HG03060 (cell line): ENCODE data around the gene TSPAN32.
"Not testable (repeated sequence)": the region's sequence is repeated elsewhere in the genome, so short reads cannot be mapped to it uniquely, and the experiment has no call there.

Source experiments
- ATAC-seq: cut with Tn5 transposase; IDR thresholded peaks from one replicate; pipeline ENCODE4 v1.9.1; 2021; ENCODE audit warnings: low read depth, moderate number of reproducible peaks; ENCODE audit not compliant: unreplicated experiment

The TSPAN32 gene

GRCh38 chr11:2360081-2360642 is 58.3 kb downstream of the TSPAN32 start:
- ATAC-seq: no peak

DNA sequence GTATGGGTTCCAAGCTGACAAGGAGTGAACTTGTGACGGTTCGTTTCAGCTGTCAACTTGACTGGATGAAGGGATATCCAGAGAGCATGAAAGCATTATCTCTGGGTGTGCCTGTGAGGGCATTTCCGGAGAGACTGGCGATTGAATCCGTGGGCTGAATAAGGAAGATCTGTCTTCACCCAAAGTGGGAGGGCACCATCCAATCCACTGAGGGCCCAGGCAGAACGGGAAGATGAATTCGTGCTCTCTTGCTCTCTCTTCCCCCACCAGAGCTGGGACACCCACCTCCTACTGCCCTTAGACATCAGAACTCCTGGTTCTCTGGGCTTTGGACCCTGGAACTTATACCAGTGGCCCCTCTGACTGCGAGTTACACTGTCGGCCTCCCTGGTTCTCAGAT is 59.8 kb downstream of the TSPAN32 start:
- no peak for ATAC-seq

DNA sequence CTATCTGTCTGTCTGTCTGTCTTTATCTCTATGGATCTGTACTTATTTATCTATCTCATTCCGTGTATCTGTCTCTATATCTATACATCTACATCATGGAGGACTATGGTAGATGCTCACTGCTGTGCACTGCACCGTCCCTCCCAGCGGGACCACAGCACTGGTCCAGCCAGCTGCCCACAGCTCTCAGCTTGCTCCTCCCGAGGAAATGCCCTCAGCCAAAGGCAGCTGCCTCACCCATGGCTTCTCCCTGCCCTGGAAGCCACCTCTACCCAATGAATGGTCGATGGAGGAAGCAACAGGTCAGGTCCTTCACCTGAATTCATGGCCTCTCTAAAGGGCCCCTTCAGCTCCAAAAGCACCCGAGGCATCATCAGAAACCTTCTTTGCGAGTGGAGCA is 60.6 kb downstream of the TSPAN32 start:
- ATAC-seq: no peak

DNA sequence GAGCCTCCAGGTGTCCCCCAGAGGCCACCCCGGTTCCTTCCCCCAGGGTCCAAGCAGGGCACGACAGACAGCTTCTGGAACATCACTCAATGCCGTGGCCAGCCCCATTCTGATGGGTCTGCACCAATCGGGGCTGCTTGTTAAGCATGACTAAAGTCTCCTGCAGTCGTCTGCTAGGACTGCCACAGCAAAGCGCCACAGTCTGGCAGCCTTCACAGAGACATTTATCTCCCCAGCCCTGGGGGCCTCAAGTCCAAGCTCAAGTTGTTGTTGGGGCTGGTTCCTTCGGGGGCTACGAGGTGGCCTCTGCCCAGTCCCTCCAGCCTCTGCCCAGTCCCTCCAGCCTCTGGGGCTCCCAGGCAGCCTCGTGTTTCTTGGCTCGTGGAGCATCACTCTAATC is 61.3 kb downstream of the TSPAN32 start:
- no peak for ATAC-seq

DNA sequence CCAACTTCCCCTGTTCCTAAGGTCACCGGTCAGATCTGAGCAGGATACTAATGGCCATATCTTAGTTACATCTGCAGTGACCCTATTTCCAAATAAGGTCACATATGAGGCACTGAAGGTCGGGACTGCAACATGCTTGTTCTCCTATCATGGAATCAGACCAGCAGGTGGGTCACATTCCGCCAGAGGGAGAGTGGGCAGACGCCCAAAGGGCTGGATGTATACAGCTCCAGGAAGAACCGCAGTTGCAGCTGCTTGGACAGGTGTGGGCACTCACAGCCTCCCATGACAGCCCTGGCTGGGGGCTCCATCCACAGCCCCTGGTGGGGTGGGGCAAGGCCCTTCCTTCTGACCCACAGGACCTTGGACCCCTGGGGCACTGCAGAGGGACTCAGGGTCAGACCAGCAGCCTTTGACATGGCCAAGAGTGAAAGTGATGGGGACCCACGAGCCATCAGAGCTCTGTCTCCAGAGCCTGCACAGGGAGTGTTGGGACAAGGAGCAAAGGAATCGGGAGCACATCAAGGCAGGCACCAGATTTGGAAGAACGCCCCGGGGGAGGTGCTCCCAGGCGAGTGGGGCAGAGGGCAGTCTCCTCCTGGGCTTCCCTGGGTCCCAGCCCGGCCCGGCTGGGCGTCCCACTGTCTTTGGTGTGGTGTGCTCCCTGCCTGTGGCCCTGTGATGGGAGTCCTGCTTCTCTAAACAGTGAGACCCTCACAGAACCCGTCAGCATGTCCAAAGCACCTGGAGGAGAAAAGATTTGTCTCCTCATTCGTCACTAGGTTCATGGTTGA is 62.0 kb downstream of the TSPAN32 start:
- no peak for ATAC-seq

DNA sequence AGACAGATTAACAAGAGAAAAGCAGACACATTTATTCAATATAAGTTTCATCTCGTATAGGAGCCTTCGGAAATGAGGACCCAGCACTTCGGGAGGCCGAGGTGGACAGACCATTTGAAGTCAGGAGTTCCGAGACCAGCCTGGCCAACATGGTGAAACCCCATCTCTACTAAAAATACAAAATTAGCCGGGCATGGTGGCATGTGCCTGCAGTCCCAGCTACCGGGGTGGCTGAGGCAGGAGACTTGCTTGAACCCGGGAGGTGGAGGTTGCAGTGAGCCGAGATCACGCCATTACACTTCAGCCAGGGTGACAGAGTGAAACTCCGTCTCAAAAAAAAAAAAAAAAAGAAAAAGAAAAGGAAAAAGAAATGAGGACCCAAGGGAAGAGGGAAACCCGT is 62.6 kb downstream of the TSPAN32 start:
- not testable (repeated sequence) for ATAC-seq

DNA sequence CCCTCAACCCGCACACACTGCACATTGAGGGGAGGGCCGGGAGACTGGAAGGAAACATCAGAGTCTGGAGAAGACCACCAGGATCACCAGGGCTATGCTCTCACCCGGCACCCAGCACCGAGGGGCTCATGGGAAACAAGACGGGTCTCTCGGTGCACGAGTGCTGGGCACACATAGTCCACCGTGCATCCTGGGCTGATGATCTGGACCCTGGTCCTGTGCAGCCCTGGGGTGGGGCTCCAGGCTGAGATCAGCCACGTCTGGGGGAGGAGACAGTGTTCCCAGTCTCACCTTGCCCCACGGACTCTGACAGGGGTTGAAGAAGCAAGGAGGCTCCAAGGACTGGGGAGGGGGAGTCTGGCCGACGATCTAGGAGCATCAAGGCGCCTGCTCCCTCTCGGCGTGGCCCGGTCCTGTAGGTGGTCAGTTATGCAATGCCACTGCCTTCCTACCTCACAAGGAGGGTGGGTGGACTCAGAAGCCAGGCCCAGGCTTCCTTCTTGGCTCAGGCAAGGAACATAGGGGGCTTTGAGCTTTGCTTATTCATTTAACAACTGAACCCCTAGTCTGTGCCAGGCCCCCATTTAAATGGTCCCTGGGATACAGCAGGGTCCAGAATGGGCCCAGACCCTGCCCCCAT is 63.9 kb downstream of the TSPAN32 start:
- ATAC-seq: no peak

DNA sequence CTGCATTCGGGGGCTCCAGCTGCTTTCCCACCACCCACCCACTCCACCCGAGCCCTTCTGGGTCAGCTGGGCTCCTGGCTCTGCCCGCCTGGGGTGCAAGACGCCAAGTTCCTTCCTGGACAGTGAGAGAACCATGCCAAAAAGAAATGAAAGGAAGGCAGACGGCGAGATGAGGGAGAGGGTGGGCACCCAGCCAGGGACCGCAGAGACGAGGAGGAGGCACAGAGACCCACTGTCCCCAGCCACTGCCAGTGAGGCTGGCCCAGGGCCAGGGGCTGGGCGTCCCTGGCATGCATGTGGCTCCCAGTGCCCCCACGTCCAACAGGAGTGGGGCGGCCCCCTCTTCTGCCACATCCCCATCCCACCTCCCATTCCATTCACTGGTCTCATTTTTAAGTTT is 64.5 kb downstream of the TSPAN32 start:
- ATAC-seq: no peak

- ATAC-seq: no peak
These were observed 64.9 kb downstream of the TSPAN32 start for GRCh38 chr11:2366733-2367132.

- ATAC-seq: no peak
These were observed 65.7 kb downstream of the TSPAN32 start for GRCh38 chr11:2367266-2368160.
